RWPE2 (cell line): ENCODE measurements around the gene MGLL.

Experiments used
- ATAC-seq: fragments of 200-7000 bp; cut with Tn5 transposase; 3 replicates; pipeline ENCODE4 v1.9.1; 2021; ENCODE audit warnings: low read depth
- DNase-seq: peaks from one replicate; pipeline ENCODE4 v3.0.0-alpha.2; 2020; ENCODE audit warnings: low spot score
- H3K27ac ChIP-seq: fragments of 450-650 bp; 2 replicates; pipeline ENCODE4 v1.5.1; 2017; ENCODE audit warnings: mild to moderate bottlenecking; ENCODE audit not compliant: poor library complexity, severe bottlenecking
- H3K27me3 ChIP-seq: fragments of 250-450 bp; sonication (Bioruptor Pico); 2 replicates; pipeline ENCODE4 v1.5.1; 2021; ENCODE audit warnings: mild to moderate bottlenecking, moderate library complexity; ENCODE audit not compliant: insufficient read depth, poor library complexity, severe bottlenecking
- H3K36me3 ChIP-seq: fragments of 250-450 bp; sonication (Bioruptor Pico); 2 replicates; pipeline ENCODE4 v1.5.1; 2020; ENCODE audit warnings: low read depth, mild to moderate bottlenecking, moderate library complexity
- H3K4me1 ChIP-seq: fragments of 250-450 bp; sonication (Bioruptor Pico); 2 replicates; pipeline ENCODE4 v1.5.1; 2021; ENCODE audit warnings: mild to moderate bottlenecking, moderate library complexity; ENCODE audit not compliant: insufficient read depth, poor library complexity, severe bottlenecking
- H3K4me3 ChIP-seq: fragments of 250-450 bp; sonication (Bioruptor Pico); 2 replicates; pipeline ENCODE4 v1.5.1; 2021; ENCODE audit warnings: mild to moderate bottlenecking, moderate library complexity; ENCODE audit not compliant: severe bottlenecking
- H3K9me3 ChIP-seq: fragments of 250-450 bp; sonication (Bioruptor Pico); 2 replicates; pipeline ENCODE4 v1.5.1; 2021; ENCODE audit warnings: mild to moderate bottlenecking, moderate library complexity; ENCODE audit not compliant: severe bottlenecking
- CTCF ChIP-seq: fragments of 450-650 bp; IDR thresholded peaks from one replicate; pipeline ENCODE4 v1.5.1; 2017; ENCODE audit warnings: mild to moderate bottlenecking, moderate library complexity; ENCODE audit not compliant: poor library complexity, severe bottlenecking

MGLL gene

GRCh38 chr3:127744875-127745274, 77.4 kb downstream of the MGLL start:
- no peaks in the 10 kb centered on the region for H3K9me3 ChIP-seq
- H3K4me3 ChIP-seq: no peak overlapping the region
- ATAC-seq (no peak), DNase-seq (no peak)
- H3K4me1 ChIP-seq: peaks cover 30% of the 10 kb centered on the region
- TF ChIP-seq CTCF: no peak
- no peaks in the 10 kb centered on the region for H3K27me3 ChIP-seq
- H3K36me3 ChIP-seq: no peaks in the 10 kb centered on the region
- no peak overlapping the region for H3K27ac ChIP-seq

DNA sequence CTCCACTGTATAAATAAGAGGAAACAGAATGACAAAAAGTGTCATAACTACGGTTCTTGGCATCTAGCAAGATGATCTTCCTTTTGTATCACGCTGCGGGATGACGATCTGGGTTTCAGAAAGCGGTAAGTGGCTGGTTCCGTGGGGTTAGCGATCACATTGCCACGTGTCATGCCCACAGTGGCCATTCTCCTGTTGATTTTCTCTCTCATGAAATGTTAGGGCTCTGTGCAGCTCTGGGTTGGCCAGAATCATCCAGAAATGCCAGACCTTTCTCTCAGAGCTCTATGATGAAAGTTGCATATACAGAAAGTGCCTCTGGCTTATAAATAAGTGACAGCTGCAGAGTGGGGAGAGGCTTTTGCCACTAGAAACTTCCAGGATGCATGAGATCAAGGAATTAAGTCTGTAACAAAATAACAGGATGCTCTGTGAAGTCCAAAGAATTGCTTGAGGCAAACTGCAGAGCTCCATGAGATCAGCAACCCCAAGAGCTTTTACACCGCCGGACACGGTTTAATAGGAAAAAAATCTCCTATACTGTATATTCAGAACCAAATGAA, 78.0 kb downstream of the MGLL start:
- no peak overlapping the region for H3K4me3 ChIP-seq
- no peak for TF ChIP-seq CTCF
- no peak for DNase-seq
- no peaks in the 10 kb centered on the region for H3K36me3 ChIP-seq
- H3K9me3 ChIP-seq: no peaks in the 10 kb centered on the region
- H3K4me1 ChIP-seq: peaks cover 30% of the 10 kb centered on the region
- no peak overlapping the region for H3K27ac ChIP-seq
- no peak for ATAC-seq
- H3K27me3 ChIP-seq: no peaks in the 10 kb centered on the region

- no peak overlapping the region for H3K27ac ChIP-seq
- peaks cover 22% of the 10 kb centered on the region for H3K4me1 ChIP-seq
- H3K9me3 ChIP-seq: no peaks in the 10 kb centered on the region
- no peak for TF ChIP-seq CTCF
- H3K27me3 ChIP-seq: no peaks in the 10 kb centered on the region
- no peaks in the 10 kb centered on the region for H3K36me3 ChIP-seq
- no peak for ATAC-seq
- no peak overlapping the region for H3K4me3 ChIP-seq
- DNase-seq: no peak
Measured at GRCh38 chr3:127743351-127744252, 78.7 kb downstream of the MGLL start.

DNA sequence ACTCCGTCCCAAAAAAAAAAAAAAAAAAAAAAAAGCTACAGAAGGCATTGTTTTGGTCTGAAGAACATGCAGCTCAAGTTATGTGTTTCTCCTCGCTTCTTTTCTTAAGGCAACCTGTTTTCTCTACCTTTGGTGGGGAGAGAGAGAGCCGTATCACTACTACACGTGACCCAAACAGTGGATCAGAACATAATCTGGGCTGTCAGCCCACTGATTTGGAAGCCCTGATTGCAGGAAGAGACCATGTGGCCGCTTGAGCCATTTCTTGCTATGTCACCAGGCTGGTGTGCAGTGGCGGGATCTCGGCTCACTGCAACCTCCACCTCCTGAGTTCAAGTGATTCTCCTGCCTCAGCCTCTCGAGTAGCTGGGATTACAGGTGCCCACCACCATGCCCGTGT, 79.7 kb downstream of the MGLL start:
- no peak for TF ChIP-seq CTCF
- Histone ChIP-seq H3K27me3 (no peaks in the 10 kb centered on the region), H3K4me3 (no peak overlapping the region), H3K4me1 (peaks cover 20% of the 10 kb centered on the region), H3K36me3 (no peaks in the 10 kb centered on the region), H3K27ac (no peak overlapping the region), H3K9me3 (no peaks in the 10 kb centered on the region)
- DNase-seq (no peak), ATAC-seq (no peak)

- Histone ChIP-seq H3K36me3 (no peaks in the 10 kb centered on the region), H3K27me3 (no peaks in the 10 kb centered on the region), H3K4me1 (peaks cover 11% of the 10 kb centered on the region), H3K4me3 (no peak overlapping the region), H3K27ac (no peak overlapping the region), H3K9me3 (no peaks in the 10 kb centered on the region)
- DNase-seq: no peak
- ATAC-seq: no peak
- TF ChIP-seq CTCF: no peak
Measured at GRCh38 chr3:127741690-127742089, 80.6 kb downstream of the MGLL start.
